HG03025 (cell line): ENCODE measurements around the gene ETV6.

Source experiments
- ATAC-seq: cut with Tn5 transposase; IDR thresholded peaks from one replicate; pipeline ENCODE4 v1.9.1; 2021; ENCODE audit warnings: mild to moderate bottlenecking, moderate library complexity; ENCODE audit not compliant: unreplicated experiment, low FRiP score

ETV6 gene

DNA sequence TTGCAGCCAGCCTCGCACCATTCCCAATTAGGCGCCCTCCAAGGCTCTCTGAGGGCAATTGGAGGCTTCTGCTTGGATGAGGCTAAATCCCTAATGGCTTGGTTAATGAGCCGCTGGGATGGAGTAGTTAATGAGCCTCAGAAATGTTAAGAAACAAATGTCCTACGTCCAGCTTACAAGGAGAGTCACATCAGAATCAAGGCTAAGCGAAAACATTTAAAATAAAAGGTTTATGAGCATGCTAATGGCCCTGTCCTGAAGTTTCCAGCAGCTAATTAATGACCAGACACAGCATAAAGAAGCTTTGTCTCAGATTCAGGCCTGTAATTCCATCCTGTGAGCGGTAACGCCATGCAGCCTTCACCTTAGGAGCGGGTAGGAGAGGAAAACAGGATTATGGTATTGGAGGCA, 220.6 kb downstream of the ETV6 start:
- ATAC-seq, result no peak

DNA sequence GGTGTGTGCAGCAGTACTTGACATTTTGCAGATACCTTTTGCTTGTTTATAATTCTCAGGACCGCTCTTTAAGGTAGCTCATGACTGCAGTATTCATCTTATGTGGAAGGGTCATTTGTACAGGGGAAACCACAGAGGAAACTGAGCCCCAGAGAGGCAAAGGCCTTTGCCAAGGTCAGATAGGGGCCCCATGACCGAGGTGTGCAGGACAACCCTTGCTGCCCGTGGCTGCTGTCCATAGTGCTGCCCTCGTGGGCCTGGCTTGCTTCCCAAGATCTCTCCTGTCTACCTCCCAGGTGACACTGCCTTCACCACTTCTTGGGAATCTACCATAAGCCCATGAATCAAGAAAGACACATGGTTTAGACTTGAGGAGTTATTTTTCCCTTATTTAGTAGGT, 222.6 kb downstream of the ETV6 start:
- no peak for ATAC-seq

GRCh38 chr12:11875414-11875935, 226.0 kb downstream of the ETV6 start:
- no peak for ATAC-seq

GRCh38 chr12:11876307-11876706, 226.8 kb downstream of the ETV6 start:
- ATAC-seq, result no peak

GRCh38 chr12:11877102-11877826, 227.8 kb downstream of the ETV6 start:
- ATAC-seq, result no peak

DNA sequence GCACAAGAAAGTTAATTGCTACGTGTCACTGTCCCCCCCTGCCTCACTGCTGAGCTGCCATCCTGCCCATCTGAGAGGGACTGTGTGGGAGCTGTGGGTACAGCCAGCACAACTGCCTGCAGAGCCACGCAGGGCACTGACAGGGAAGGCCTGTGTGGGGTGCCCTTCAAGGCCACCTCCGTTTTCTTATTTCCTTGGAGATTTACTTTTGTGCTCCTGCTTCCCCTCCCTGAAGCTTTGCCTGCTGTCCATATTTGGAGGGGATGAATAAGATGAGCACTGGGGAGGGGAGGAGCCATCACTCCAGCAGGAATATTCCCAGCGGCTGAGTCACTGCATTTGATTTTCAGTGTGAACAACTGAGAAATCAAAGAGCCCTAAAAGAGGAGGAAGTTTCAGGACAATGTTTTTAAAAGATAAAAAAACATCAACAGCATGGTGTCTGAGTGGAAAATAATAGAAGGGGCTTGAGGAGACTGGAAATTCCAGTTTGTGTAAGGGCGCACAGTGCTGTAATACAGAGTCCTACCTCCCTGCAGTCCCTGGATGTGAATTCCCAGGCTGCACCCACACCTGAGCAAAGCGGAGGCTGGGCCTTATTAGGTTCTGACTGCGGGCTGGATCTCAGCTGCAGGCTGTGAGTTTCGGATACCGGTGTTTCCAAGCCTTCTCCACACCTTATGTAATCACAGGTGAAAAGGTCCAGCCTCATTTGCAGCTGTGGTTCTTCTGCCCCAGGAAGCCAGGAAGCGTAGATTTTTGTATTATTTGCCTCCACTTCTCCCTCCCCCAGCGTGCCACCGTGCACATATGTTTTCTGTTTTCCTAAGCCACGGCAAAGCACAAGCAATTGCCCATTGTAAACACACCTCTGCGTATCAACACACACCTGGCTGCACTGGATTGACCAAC, 228.7 kb downstream of the ETV6 start:
- ATAC-seq, result no peak

DNA sequence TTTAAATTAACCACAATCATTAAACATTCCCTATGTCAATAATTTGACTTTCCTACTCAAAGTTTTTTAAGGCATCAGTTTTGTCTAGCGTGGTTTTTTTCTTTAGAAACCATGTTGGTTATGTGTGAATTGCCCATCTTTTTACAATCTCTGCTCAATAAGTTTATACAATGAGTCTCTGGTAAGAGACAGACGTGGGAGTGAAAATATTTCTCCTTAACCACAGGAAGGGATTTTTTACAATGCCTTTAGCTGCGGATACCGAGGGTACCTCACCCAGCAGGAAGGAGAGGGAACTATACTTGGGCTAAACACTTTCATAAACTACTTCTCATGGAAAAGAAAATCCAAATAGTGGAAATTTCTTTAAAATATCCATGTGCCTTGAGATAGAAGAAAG, 229.8 kb downstream of the ETV6 start:
- no peak for ATAC-seq

- no peak for ATAC-seq
Observed at GRCh38 chr12:11880381-11880780, 230.9 kb downstream of the ETV6 start.

DNA sequence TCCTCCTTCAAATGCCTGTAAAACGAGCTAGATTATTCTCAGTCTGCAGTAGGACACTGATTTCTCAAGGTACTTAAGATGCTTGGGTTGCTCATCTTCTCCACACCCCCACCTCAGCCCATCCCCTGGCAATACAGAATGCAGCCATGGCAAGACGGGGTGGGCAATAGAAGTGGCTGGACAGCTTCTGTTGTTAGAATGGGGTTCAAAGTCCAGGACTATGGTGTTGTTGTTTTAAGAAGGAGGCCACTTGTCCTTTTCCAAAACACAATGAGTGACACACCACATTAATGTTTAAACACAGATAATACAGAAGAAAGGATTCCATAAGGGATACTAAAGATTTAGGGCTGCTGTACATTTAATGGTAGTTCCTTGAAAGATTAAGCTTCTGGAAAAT, 232.4 kb downstream of the ETV6 start:
- no peak for ATAC-seq

DNA sequence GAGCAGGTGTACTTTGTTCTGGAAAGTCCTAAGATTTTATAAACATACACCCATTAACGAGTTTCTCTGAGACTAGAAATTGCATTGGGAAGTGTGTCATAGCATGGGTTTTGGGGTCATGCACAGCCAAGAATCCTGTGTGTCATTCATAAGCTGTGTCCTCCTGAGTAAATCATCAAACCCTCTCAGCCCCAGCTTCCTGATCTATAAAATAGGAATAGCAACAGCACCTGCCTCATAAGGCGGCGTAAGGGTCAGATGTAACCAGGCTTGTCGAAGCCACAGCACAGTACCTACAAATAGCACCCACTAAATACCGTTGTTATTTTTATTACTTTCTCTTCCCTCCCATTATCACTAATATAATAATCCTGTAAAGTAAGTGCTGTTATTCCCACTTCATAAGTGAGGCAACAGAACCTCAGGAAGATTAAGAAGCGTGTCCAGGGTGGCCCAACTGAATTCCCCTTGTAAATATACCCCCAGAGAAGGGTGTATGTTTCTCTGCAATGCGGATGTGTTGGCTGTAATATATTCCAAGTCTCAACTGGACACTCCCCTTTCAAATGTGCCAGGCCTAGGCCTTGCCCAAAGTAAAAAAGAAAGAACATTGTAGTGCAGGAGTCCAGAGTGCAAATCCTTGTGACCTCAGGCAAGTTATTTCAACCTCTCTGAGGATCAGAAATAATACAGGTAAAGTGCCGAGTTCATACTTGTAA, 233.0 kb downstream of the ETV6 start:
- no peak for ATAC-seq

GRCh38 chr12:11884116-11884515, 234.6 kb downstream of the ETV6 start:
- ATAC-seq, result no peak

DNA sequence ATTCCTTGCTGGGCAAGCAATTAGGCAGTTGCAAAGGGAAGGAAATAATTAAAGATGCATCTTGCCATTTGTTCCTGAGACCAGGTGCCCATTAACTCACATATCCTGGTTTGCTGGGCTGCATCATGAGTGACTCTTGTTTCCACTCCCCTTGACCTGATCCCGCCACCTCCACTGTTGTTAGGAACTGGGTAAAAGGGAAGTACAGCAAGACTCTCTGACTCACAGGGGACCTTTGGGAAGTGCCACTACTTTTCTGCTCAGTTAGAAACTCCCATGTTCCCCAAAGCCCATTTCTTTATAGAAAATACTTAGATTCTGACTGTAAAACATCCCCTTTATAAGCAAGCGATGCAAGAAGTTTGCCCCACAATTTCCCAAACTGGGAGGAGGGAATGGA, 235.2 kb downstream of the ETV6 start:
- ATAC-seq, result no peak

GRCh38 chr12:11885261-11886038, 236.0 kb downstream of the ETV6 start:
- no peak for ATAC-seq

DNA sequence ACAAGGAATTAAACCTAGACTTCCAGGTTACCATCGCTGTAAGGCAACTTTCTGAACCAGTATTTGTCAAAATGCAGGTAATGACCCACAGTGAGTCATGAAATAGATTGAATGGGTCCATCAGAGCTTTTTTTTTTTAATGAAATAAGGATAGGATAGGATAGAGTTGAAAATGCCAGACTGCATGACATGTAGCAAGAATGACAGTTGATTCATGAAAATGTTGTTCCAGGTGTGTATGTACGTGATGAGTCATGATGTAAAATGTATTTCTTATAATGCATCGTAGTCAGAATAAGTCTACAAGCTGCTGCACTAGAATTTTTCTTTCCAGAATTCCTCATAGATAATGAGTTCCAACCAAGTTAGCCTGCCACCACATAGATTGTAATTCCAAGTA, 236.9 kb downstream of the ETV6 start:
- ATAC-seq, result no peak

GRCh38 chr12:11888029-11888428, 238.6 kb downstream of the ETV6 start:
- ATAC-seq, result no peak

DNA sequence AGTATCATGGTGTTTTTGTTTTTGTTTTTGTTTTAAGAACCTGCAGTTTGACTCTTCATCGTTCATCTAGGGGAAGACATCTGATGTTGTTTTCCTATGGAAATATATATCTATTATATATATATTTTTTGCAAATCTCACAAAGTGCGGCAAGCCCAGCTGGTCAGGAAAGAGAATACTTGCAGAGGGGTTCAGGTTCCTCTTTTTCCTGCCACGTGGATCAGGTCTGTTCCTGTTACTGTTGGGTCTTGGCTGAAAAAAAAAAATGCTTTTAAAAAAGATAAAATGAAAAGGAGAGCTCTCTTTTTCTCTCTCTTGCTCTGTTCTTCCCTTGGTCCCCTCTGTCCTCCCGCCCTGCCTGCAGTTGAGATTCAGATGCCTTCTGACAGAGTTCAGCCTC, 241.9 kb downstream of the ETV6 start:
- ATAC-seq, result no peak

- ATAC-seq, result no peak
Observed at GRCh38 chr12:11891754-11892386, 242.4 kb downstream of the ETV6 start.

GRCh38 chr12:11893998-11894397, 244.5 kb downstream of the ETV6 start:
- no peak for ATAC-seq

- ATAC-seq, result no peak
Observed at GRCh38 chr12:11894890-11895289, 245.4 kb downstream of the ETV6 start.
